ENCODE measurements around the gene ARG2.

- TF ChIP-seq CTCF (IDR thresholded peaks at IDR 0.05) (no peak), POLR2A (IDR thresholded peaks at IDR 0.05) (no peak)
Measured at GRCh38 chr14:67577909-67578749, 41.6 kb upstream of the ARG2 start.

Measured in uterus (tissue), 2 donors.